ENCODE results near the gene ZNF343. TPM values are rescaled to one million over a fixed set of nuclear protein-coding genes. Genes with fewer than 3 reads are reported as not detected.

The ZNF343 gene
- total and polyA plus RNA-seq, 2 donors: 9.3 to 15.4 TPM

DNA sequence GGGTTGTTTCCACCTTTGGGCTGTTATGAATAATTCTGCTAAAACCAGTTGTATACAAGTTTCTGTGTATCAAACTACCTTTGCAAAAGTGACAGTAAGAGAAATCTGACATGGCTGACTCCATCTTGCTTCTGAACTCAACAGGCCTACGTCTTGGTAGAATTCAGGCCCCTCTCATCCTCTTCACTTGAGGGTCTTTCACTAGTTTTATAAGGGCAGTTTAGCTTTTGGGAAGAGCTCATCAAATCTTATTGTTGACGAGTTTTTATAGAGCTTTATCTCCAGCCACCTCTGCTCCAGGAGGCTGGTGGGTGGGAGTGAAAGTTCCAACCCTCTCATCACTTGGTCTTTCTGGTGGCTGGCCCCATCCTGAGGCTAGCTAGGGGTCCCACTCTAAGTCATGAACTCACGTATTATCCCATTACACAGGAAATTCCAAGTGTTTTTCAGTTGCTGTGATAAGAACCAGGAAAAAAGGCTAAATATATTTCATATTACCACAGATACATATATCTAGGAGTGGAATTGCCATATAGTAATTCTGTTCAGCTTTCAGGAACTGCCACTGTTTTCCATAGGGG, 49.7 kb downstream of the ZNF343 start:
- DNase-seq (ENCODE audit: extremely low spot score): no peak
- WGBS: 83% methylated on average over 3 of the region's 3 CpGs
- Histone ChIP-seq H3K4me1 (ENCODE audit: insufficient read depth) (no peaks in the 10 kb centered on the region), H3K36me3 (ENCODE audit: insufficient read depth) (peaks cover 12% of the 10 kb centered on the region), H3K27ac (ENCODE audit: low read depth) (no peak overlapping the region), H3K4me3 (ENCODE audit: low read depth, low read length) (no peak overlapping the region)

DNA sequence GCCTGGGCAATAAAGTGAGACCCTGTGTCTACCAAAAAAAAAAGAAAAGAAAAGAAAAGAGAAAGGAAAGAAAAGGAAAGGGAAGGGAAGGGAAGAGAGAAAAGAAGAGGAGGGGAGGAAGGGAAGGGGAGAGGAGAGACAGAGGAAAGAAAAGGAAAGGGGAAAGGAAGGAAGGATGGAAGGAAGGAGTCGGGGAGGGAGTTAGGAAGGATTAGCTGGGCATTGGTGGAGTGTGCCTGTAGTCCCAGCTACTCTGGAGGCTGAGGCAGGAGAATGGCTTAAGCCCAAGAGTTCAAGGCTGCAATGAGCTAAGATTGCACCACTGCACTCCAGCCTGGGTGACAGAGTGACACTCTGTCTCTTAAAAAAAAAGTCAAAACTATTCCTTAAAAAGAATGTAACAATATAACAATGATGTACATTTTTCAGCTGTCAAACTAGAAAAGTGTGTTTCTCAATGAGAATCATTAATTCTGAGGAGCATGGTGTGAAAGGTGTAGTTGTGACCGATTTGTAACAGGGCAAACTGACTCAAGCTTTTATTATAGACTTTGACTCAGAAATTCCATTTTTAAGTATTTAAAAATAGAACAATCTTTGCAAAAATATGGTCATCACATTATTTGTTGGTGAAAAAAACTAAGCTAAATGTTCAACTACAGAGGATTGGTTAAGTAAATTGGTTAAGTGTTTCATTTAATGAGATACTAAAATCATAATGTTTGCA, 52.8 kb downstream of the ZNF343 start:
- H3K4me1 ChIP-seq (ENCODE audit: insufficient read depth): no peaks in the 10 kb centered on the region
- H3K36me3 ChIP-seq (ENCODE audit: insufficient read depth): peaks cover 2% of the 10 kb centered on the region
- H3K27ac ChIP-seq (ENCODE audit: low read depth): no peak overlapping the region
- no peak overlapping the region for H3K4me3 ChIP-seq (ENCODE audit: low read depth, low read length)
- no peak for DNase-seq (ENCODE audit: extremely low spot score)
- 76% methylated on average over 2 of the region's 2 CpGs for WGBS

DNA sequence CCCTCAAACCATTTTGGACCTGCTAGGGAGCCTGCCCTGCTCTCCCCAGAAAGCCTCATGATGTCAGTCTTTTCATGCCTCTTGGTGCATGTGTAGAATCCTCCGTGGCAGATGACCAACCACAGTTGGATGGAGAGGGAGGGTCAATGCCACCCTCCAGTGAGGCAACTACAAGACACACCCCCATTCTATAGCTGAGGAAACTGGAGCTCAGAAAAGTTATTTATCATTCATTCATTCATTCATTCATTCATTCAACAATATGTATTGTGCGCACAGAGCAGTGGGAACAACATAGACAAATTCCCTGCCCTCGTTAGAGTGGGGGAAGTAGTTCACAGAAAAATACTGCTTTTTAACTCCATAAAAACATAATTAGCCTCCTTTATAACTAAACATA, 54.9 kb downstream of the ZNF343 start:
- Histone ChIP-seq H3K4me1 (ENCODE audit: insufficient read depth) (no peaks in the 10 kb centered on the region), H3K4me3 (ENCODE audit: low read depth, low read length) (no peak overlapping the region), H3K27ac (ENCODE audit: low read depth) (no peak overlapping the region), H3K36me3 (ENCODE audit: insufficient read depth) (no peaks in the 10 kb centered on the region)
- WGBS: 89% methylated on average over 3 of the region's 3 CpGs
- DNase-seq (ENCODE audit: extremely low spot score): no peak

DNA sequence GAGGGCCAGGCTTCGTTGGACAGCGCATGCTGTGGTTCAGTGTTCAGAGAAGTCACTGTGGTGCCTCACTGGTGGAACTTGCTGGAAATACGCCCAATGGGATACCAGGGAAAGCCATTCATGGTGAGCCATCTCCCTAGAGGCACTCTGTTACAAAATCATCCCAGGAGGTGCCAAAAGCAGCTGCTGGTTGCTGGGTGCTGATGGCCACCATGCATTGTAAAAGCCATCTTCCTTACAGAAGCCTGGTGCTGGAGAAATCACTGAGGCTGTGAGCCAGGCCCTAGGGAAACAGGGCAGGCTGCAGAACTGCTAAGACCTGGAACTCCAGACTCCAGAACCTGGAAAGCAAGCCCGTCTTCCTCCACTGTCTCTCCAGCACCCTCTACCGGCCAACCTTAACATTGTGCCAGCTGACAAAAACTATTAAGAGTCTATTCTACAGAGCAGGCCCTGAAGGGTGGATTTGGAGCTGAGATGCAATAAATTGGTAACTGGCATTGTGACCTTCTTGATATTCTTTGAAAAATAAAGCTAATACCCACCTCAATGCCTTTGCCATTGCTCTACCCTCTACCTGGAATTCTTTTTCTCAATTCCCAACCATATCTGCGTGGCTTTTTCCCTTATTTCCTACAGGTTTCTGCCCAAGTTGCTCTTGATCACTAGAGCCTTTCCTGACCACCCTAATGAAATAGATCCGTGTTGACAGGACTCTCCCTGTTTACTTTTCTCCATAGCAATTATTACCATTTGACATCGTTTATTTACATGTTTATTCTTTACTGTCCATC, 56.6 kb downstream of the ZNF343 start:
- no peaks in the 10 kb centered on the region for H3K4me1 ChIP-seq (ENCODE audit: insufficient read depth)
- H3K4me3 ChIP-seq (ENCODE audit: low read depth, low read length): no peak overlapping the region
- DNase-seq (ENCODE audit: extremely low spot score): no peak
- H3K27ac ChIP-seq (ENCODE audit: low read depth): no peak overlapping the region
- WGBS: 54% methylated on average over 8 of the region's 8 CpGs
- no peaks in the 10 kb centered on the region for H3K36me3 ChIP-seq (ENCODE audit: insufficient read depth)

DNA sequence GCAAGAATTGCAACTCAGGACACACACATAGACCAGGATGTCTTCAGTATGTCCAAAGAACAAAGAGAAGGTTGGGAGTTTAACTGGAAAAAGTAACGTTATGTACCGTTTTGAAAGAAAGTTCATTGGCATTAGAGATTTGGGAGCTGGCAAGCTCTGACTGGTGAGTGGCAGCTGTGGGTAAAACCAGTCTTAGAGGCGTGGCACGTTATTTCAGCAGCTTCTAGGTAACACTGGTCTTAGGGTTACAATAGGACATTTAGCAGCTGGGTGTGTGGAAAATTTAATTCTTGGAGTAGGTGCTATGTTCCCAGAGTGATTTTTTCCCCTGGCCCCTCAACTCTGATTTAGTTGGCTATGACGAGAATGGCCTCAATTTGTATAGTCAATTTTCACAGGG, 57.3 kb downstream of the ZNF343 start:
- H3K27ac ChIP-seq (ENCODE audit: low read depth): no peak overlapping the region
- 84% methylated on average over 5 of the region's 5 CpGs for WGBS
- no peak overlapping the region for H3K4me3 ChIP-seq (ENCODE audit: low read depth, low read length)
- DNase-seq (ENCODE audit: extremely low spot score): no peak
- H3K4me1 ChIP-seq (ENCODE audit: insufficient read depth): no peaks in the 10 kb centered on the region
- H3K36me3 ChIP-seq (ENCODE audit: insufficient read depth): no peaks in the 10 kb centered on the region

DNA sequence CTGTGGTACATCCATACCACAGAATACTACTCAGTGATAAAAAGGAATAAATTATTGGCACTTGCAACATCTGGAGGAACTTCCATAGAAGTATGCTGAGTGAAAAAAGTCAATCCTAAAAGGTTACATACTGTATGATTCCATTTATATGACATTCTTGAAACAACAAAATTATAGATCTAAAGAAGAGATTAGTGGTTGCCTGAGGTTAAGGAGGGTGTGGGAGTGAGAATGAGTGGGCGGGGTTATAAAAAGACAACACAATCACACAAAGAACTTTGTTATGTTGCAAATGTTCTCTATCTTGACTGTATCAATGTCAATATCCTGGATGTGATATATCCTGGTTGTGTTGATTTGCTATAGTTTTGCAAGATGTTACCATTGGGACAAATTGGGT, 59.3 kb downstream of the ZNF343 start:
- no peak for DNase-seq (ENCODE audit: extremely low spot score)
- Histone ChIP-seq H3K27ac (ENCODE audit: low read depth) (no peak overlapping the region), H3K4me3 (ENCODE audit: low read depth, low read length) (no peak overlapping the region), H3K36me3 (ENCODE audit: insufficient read depth) (no peaks in the 10 kb centered on the region), H3K4me1 (ENCODE audit: insufficient read depth) (no peaks in the 10 kb centered on the region)
- 87% methylated on average over 1 of the region's 1 CpG for WGBS

DNA sequence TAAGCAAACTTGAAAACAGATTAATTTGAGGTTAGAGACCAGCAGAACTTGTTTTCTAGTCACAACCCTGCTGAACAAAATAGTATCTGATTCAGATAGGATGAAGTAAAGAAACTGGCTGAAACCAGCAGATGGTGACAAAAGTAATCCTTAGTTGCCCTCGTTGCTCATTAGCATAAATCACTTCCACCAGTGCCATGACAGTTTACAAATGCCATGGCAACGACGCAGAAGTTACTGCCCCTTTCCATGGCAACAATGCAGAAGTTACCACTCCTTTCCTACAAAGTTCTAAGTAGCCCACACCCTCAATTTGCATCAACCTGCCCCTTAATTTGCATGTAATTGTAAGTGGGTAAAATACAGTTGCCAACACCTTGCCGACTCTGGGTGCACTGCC, 61.9 kb downstream of the ZNF343 start:
- no peak for DNase-seq (ENCODE audit: extremely low spot score)
- H3K27ac ChIP-seq (ENCODE audit: low read depth): no peak overlapping the region
- H3K36me3 ChIP-seq (ENCODE audit: insufficient read depth): no peaks in the 10 kb centered on the region
- H3K4me1 ChIP-seq (ENCODE audit: insufficient read depth): no peaks in the 10 kb centered on the region
- no peak overlapping the region for H3K4me3 ChIP-seq (ENCODE audit: low read depth, low read length)
- 56% methylated on average over 4 of the region's 4 CpGs for WGBS

Small RNAs within 50 kb of the gene (small RNA-seq; reads per million reads assigned to genes)
- gene RF00019: not detected

Other genes starting within 250 kb of the ZNF343 start
- not detected for gene TGM3, start 212.9 kb downstream of the ZNF343 start, total RNA-seq
- not detected for gene TGM3, start 212.9 kb downstream of the ZNF343 start, polyA plus RNA-seq
- gene TGM6, start 128.0 kb downstream of the ZNF343 start, total RNA-seq: not detected
- gene TGM6, start 128.0 kb downstream of the ZNF343 start, polyA plus RNA-seq: not detected
- gene SNRPB, start 38.1 kb downstream of the ZNF343 start, total RNA-seq: 52.0 TPM
- 175 TPM for gene SNRPB, start 38.1 kb downstream of the ZNF343 start, polyA plus RNA-seq
- gene TMC2, start 27.7 kb upstream of the ZNF343 start, total RNA-seq: 0.16 TPM
- gene TMC2, start 27.7 kb upstream of the ZNF343 start, polyA plus RNA-seq: 0.34 TPM
- 75.1 TPM for gene NOP56, start 143.7 kb upstream of the ZNF343 start, total RNA-seq
- gene NOP56, start 143.7 kb upstream of the ZNF343 start, polyA plus RNA-seq: 79.9 TPM
- 44.5 TPM for gene IDH3B, start 155.3 kb upstream of the ZNF343 start, total RNA-seq
- gene IDH3B, start 155.3 kb upstream of the ZNF343 start, polyA plus RNA-seq: 102 TPM
- 9.3 TPM for gene EBF4, start 183.9 kb upstream of the ZNF343 start, total RNA-seq
- gene EBF4, start 183.9 kb upstream of the ZNF343 start, polyA plus RNA-seq: 28.9 TPM

All from urinary bladder (tissue), 4 donors.